Measurements from ENCODE around the gene SCN1B.

SCN1B gene

GRCh38 chr19:35059006-35059798, 28.9 kb downstream of the SCN1B start:
- no peak overlapping the region for H3K27ac ChIP-seq
- H3K4me3 ChIP-seq, result no peak overlapping the region
- no peak for TF ChIP-seq CTCF (IDR thresholded peaks at IDR 0.05)
- DNase-seq (ENCODE audit: low spot score), result no peak

GRCh38 chr19:35059799-35060091, 29.5 kb downstream of the SCN1B start:
- no peak for TF ChIP-seq CTCF (IDR thresholded peaks at IDR 0.05)
- DNase-seq (ENCODE audit: low spot score), result no peak
- no peak overlapping the region for H3K27ac ChIP-seq
- H3K4me3 ChIP-seq, result no peak overlapping the region

GRCh38 chr19:35060160-35060855, 30.0 kb downstream of the SCN1B start:
- no peak overlapping the region for H3K4me3 ChIP-seq
- H3K27ac ChIP-seq, result no peak overlapping the region
- TF ChIP-seq CTCF (IDR thresholded peaks at IDR 0.05), result no peak
- DNase-seq (ENCODE audit: low spot score), result no peak

- DNase-seq (ENCODE audit: low spot score), result no peak
- Histone ChIP-seq H3K27ac (no peak overlapping the region), H3K4me3 (no peak overlapping the region)
- no peak for TF ChIP-seq CTCF (IDR thresholded peaks at IDR 0.05)
These were observed 31.5 kb downstream of the SCN1B start for GRCh38 chr19:35061583-35062373.

- Histone ChIP-seq H3K4me3 (no peak overlapping the region), H3K27ac (no peak overlapping the region)
- DNase-seq (ENCODE audit: low spot score), result no peak
- no peak for TF ChIP-seq CTCF (IDR thresholded peaks at IDR 0.05)
These were observed 32.7 kb downstream of the SCN1B start for GRCh38 chr19:35062942-35063341.

- no peak for TF ChIP-seq CTCF (IDR thresholded peaks at IDR 0.05)
- no peak for DNase-seq (ENCODE audit: low spot score)
These were observed 33.9 kb downstream of the SCN1B start for GRCh38 chr19:35063940-35064818.

More at GRCh38 chr19:35063940-35064818, 33.9 kb downstream of the SCN1B start:
- no peak overlapping the region for H3K27ac ChIP-seq
- no peak overlapping the region for H3K4me3 ChIP-seq
